T-cell (primary cell): ENCODE results near the gene PRKAA1. TPM values are rescaled to one million over a fixed set of nuclear protein-coding genes. Genes with fewer than 3 reads are reported as not detected.
"Not testable (repeated sequence)": the region's sequence is repeated elsewhere in the genome, so short reads cannot be mapped to it uniquely, and the experiment has no call there.

Source experiments
- ATAC-seq, 4 experiments: fragments of 200-7000 bp in 3 of 4; fragments of 150-1000 bp in 1 of 4; cut with Tn5 transposase; replicated peaks in 1 of 4; 1 replicate in 3 of 4; 2 replicates in 1 of 4; pipeline ENCODE4 v1.10.0; 2021; ENCODE audit warnings: moderate library complexity in 3 of 4, mild to moderate bottlenecking in 2 of 4, moderate number of reproducible peaks in 1 of 4
- CTCF ChIA-PET, 2 donors: fragments of 300-600 bp; sonication (Branson Sonifier 250); formaldehyde crosslinking; loops; one replicate each; lab custom pipeline; 2022; ENCODE audit warnings: antibody characterized with exemption in 2 of 2; lab: Charles Lee
- POLR2A ChIA-PET, 2 donors: fragments of 300-600 bp; sonication (Branson Sonifier 250); formaldehyde crosslinking; loops; one replicate each; lab custom pipeline; 2022; ENCODE audit warnings: antibody characterized with exemption in 2 of 2; lab: Charles Lee
- DNase-seq, 35 experiments: peaks; one replicate each; pipeline versions ENCODE4 v3.0.0 to v3.0.0-alpha.2; 2013 to 2023
- H3K27ac ChIP-seq: one replicate; pipeline ENCODE4 v1.5.1; 2013; ENCODE audit warnings: low read length
- H3K27me3 ChIP-seq, 2 experiments: replicated peaks in 1 of 2; 1 replicate in 1 of 2; 2 replicates in 1 of 2; pipeline versions ENCODE4 v1.6.1 to v1.7.0; 2013; ENCODE audit warnings: low read length in 1 of 2, mixed read lengths in 1 of 2; ENCODE audit not compliant: control insufficient read depth in 2 of 2, insufficient read depth in 2 of 2; ENCODE audit errors: extremely low read depth in 1 of 2
- H3K36me3 ChIP-seq, 2 donors: 1 replicate in 1 of 2; 2 replicates in 1 of 2; pipeline versions ENCODE4 v1.6.1 to v1.7.0; 2013; ENCODE audit warnings: low read length in 1 of 2; ENCODE audit not compliant: control insufficient read depth in 2 of 2, insufficient read depth in 1 of 2; ENCODE audit errors: extremely low read depth in 1 of 2
- H3K4me1 ChIP-seq, 2 experiments: 1 replicate in 1 of 2; 2 replicates in 1 of 2; pipeline versions ENCODE4 v1.6.1 to v1.7.0; 2013; ENCODE audit warnings: low read length in 2 of 2, mixed read lengths in 1 of 2; ENCODE audit not compliant: insufficient read depth in 2 of 2, control insufficient read depth in 1 of 2; ENCODE audit errors: extremely low read depth in 1 of 2
- H3K4me3 ChIP-seq, 2 donors: 1 replicate in 1 of 2; 2 replicates in 1 of 2; pipeline versions ENCODE4 v1.5.1 to v1.7.0; 2013; ENCODE audit warnings: mild to moderate bottlenecking in 2 of 2, low read length in 1 of 2, moderate library complexity in 1 of 2; ENCODE audit not compliant: control insufficient read depth in 1 of 2; ENCODE audit errors: extremely low read depth in 1 of 2
- H3K9me3 ChIP-seq: 2 replicates; pipeline ENCODE4 v1.7.0; 2013
- H3K27ac Mint-ChIP-seq, 2 donors: one replicate each; pipeline ENCODE4 v1.8.0; 2020 to 2021; ENCODE audit warnings: mild to moderate bottlenecking in 2 of 2, mixed read lengths in 2 of 2
- H3K27me3 Mint-ChIP-seq, 2 donors: one replicate each; pipeline ENCODE4 v1.8.0; 2021 to 2022; ENCODE audit warnings: mixed read lengths in 2 of 2
- H3K36me3 Mint-ChIP-seq: one replicate; pipeline ENCODE4 v1.8.0; 2021; ENCODE audit warnings: mixed read lengths
- H3K4me1 Mint-ChIP-seq, 3 donors: one replicate each; pipeline ENCODE4 v1.8.0; 2020 to 2022; ENCODE audit warnings: mixed read lengths in 3 of 3, mild to moderate bottlenecking in 1 of 3
- H3K4me3 Mint-ChIP-seq, 3 donors: one replicate each; pipeline ENCODE4 v1.8.0; 2020 to 2022; ENCODE audit warnings: mild to moderate bottlenecking in 3 of 3, mixed read lengths in 3 of 3, moderate library complexity in 3 of 3
- H3K9me3 Mint-ChIP-seq, 3 donors: one replicate each; pipeline ENCODE4 v1.8.0; 2020 to 2022; ENCODE audit warnings: mixed read lengths in 3 of 3
- WGBS: methylation state at CpG from one replicate; pipeline ENCODE4 v1.1.5; 2013; ENCODE audit warnings: missing lambda C conversion rate; ENCODE audit not compliant: insufficient coverage; 5-methylcytosine and 5-hydroxymethylcytosine counted together
- total RNA-seq, 35 experiments: library from RNA in 6 of 35; stranded (reverse) in 6 of 35; fragments of 120-200 nt in 1 of 35; gene quantifications; one replicate each; pipeline versions ENCODE4 v1.2.1 to v1.2.4 and lab custom pipeline; 2013 to 2026

PRKAA1 gene
- total RNA-seq, 5 donors from 2014 or later (not counting 1 experiment from before 2014, with no cell fraction given), result 92.3 to 112 (median 96.7) TPM

- POLR2A ChIA-PET, ATAC-seq, H3K27me3 ChIP-seq, DNase-seq, H3K9me3 Mint-ChIP-seq, CTCF ChIA-PET, H3K27me3 Mint-ChIP-seq, H3K4me3 ChIP-seq, H3K36me3 ChIP-seq, H3K9me3 ChIP-seq, H3K27ac Mint-ChIP-seq, H3K27ac ChIP-seq, H3K4me3 Mint-ChIP-seq: not testable (repeated sequence)
- H3K4me1 Mint-ChIP-seq, result peaks cover 63 to 74% (median 71%) of the 10 kb centered on the region in 3 donors
- WGBS, result 100% methylated on average over 1 of the region's 3 CpGs
- H3K4me1 ChIP-seq, result peaks cover 12 to 13% of the 10 kb centered on the region in 2 experiments
- H3K36me3 Mint-ChIP-seq, result peaks cover 21% of the 10 kb centered on the region
These were observed 3.3 kb downstream of the PRKAA1 start for GRCh38 chr5:40794877-40795276.

- ATAC-seq, H3K4me3 ChIP-seq, H3K9me3 ChIP-seq, POLR2A ChIA-PET, H3K27me3 Mint-ChIP-seq, H3K27ac Mint-ChIP-seq, DNase-seq, CTCF ChIA-PET, H3K36me3 ChIP-seq, H3K27me3 ChIP-seq, H3K9me3 Mint-ChIP-seq, H3K4me3 Mint-ChIP-seq, H3K27ac ChIP-seq: not testable (repeated sequence)
- peaks cover 68 to 76% (median 75%) of the 10 kb centered on the region in 3 donors for H3K4me1 Mint-ChIP-seq
- H3K4me1 ChIP-seq, result peaks cover 12 to 14% of the 10 kb centered on the region in 2 experiments
- peaks cover 23% of the 10 kb centered on the region for H3K36me3 Mint-ChIP-seq
These were observed 3.8 kb downstream of the PRKAA1 start for GRCh38 chr5:40794340-40794739.

- WGBS, result no CpG with 5 or more reads among the region's 10 CpGs
- DNase-seq, result not testable (repeated sequence)
- CTCF ChIA-PET, result interaction anchor here in 1 of 2 donors (0.6 kb wide), 1 partner anchor 31 kb away, joined by 3 read pairs; no protein-coding TSS in a partner anchor
These were observed 5.5 kb downstream of the PRKAA1 start for GRCh38 chr5:40792691-40793090.

DNA sequence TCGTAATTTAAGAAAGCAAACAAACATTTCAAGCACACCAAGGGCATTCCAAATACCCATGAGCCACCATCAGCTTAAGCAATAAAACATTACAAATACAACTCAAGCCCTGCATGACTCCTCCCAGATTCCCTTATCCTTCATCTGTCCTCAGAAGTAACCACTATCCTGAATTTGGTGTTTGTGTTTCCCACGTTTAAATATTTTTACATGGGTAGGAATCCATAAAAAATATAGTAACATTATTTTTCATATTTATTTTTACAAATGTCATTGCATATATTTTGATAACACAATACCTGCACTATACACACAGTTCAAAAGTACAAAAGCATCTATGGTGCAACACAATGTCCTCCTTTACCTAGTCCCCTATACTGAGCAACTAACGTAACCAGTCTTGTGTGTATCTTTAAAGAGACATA is 6.4 kb downstream of the PRKAA1 start:
- no peak overlapping the region for H3K27ac ChIP-seq
- ChIA-PET POLR2A (no interaction called here), CTCF (interaction anchor here (0.6 kb wide), 2 partner anchors 14 to 467 kb away, joined by 3 to 4 read pairs; no protein-coding TSS in a partner anchor)
- no peak overlapping the region for H3K4me3 Mint-ChIP-seq
- no peak for DNase-seq
- no peaks in the 10 kb centered on the region for H3K27me3 ChIP-seq
- H3K36me3 ChIP-seq, result peaks cover 0 to 6% of the 10 kb centered on the region in 2 donors
- H3K4me3 ChIP-seq, result no peak overlapping the region
- H3K27me3 Mint-ChIP-seq, result no peaks in the 10 kb centered on the region
- peaks cover 43% of the 10 kb centered on the region for H3K36me3 Mint-ChIP-seq
- no CpG with 5 or more reads among the region's 3 CpGs for WGBS
- no peak for ATAC-seq
- peaks cover 79 to 85% (median 82%) of the 10 kb centered on the region in 3 donors for H3K4me1 Mint-ChIP-seq
- peaks cover 8% of the 10 kb centered on the region in 2 experiments for H3K4me1 ChIP-seq
- H3K9me3 Mint-ChIP-seq, result peaks cover 0 to 8% (median 3%) of the 10 kb centered on the region in 3 donors
- H3K9me3 ChIP-seq, result no peaks in the 10 kb centered on the region
- H3K27ac Mint-ChIP-seq, result no peak overlapping the region

More at GRCh38 chr5:40792691-40793090, 5.5 kb downstream of the PRKAA1 start:
- not testable (repeated sequence) for H3K4me3 ChIP-seq, H3K4me3 Mint-ChIP-seq, H3K27me3 Mint-ChIP-seq, H3K9me3 Mint-ChIP-seq, H3K27ac ChIP-seq, H3K27me3 ChIP-seq, H3K27ac Mint-ChIP-seq, H3K9me3 ChIP-seq, H3K36me3 ChIP-seq, ATAC-seq
- Mint-ChIP-seq H3K36me3 (peaks cover 39% of the 10 kb centered on the region), H3K4me1 (peaks cover 77 to 87% (median 85%) of the 10 kb centered on the region in 3 donors)
- peaks cover 8 to 12% of the 10 kb centered on the region in 2 experiments for H3K4me1 ChIP-seq
- POLR2A ChIA-PET, result interaction anchor here in 1 of 2 donors (0.6 kb wide), 1 partner anchor 41 kb away, joined by 3 read pairs; no protein-coding TSS in a partner anchor

DNA sequence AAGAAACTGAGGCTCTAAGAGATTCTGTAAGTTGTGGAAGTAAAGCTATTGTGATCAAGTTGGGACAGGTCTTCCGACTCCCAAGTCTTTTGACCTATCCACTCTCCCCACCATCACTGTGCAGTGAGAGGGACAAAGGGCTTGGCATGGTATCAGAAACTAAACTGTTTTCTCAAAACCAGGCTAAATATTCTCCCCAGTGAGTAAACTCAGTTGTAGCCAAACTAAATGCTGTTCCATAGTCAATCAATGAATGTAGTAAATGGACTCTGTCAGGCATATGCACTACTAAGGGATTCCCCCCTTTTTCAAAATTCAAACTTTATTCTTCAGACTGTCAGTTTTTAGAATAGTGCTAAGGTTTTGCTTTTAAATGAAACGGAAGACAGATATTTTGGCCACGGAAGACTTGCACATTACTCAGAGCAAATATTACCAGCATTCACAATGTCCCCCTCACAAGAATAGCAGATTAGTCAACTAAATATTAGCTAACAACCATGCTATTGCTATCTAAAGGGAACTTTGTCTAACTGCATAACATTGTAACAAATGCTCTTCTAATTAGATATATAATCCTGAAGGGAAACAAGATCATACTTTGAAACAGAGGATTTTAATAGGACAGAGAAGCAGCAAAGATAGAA is 7.1 kb downstream of the PRKAA1 start:
- no peak overlapping the region for H3K4me3 ChIP-seq
- no peaks in the 10 kb centered on the region for H3K27me3 Mint-ChIP-seq
- WGBS, result no CpG with 5 or more reads among the region's 3 CpGs
- H3K27ac ChIP-seq, result no peak overlapping the region
- no peaks in the 10 kb centered on the region for H3K9me3 ChIP-seq
- H3K27ac Mint-ChIP-seq, result no peak overlapping the region
- ChIA-PET POLR2A (interaction anchor here (0.6 to 1.0 kb wide), 2 partner anchors 21 to 28 kb away, joined by 3 to 7 read pairs; no protein-coding TSS in a partner anchor), CTCF (interaction anchor here (0.6 kb wide), 2 partner anchors 15 to 467 kb away, joined by 3 to 4 read pairs; no protein-coding TSS in a partner anchor)
- H3K36me3 ChIP-seq, result peaks cover 0 to 6% of the 10 kb centered on the region in 2 donors
- peaks cover 79 to 82% (median 80%) of the 10 kb centered on the region in 3 donors for H3K4me1 Mint-ChIP-seq
- H3K27me3 ChIP-seq, result no peaks in the 10 kb centered on the region
- DNase-seq (no peak), ATAC-seq (no peak)
- peaks cover 48% of the 10 kb centered on the region for H3K36me3 Mint-ChIP-seq
- peaks cover 0 to 8% (median 3%) of the 10 kb centered on the region in 3 donors for H3K9me3 Mint-ChIP-seq
- H3K4me1 ChIP-seq, result peaks cover 2 to 5% of the 10 kb centered on the region in 2 experiments
- peak overlapping the region in 1 of 3 donors; percentile 31 for H3K4me3 Mint-ChIP-seq

DNA sequence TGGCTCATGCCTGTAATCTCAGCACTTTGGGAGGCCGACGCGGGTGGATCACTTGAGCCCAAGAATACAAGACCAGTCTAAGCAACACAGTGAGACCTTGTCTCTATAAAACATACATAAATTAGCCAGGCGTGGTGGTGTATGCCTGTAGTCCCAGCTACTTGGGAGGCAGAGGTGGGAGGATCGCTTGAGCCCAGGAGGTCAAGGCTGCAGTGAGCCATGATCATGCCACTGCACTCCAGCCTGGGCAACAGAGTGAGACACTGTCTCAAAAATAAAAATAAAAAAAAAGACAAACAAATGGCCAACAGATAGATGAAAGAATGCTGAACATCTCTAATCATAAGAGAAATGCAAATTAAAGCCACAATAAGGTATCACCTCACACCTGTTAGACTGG is 9.2 kb downstream of the PRKAA1 start:
- H3K27me3 ChIP-seq, ATAC-seq, CTCF ChIA-PET, H3K4me1 ChIP-seq, H3K4me3 Mint-ChIP-seq, H3K36me3 ChIP-seq, H3K4me3 ChIP-seq, H3K9me3 ChIP-seq, DNase-seq, H3K27me3 Mint-ChIP-seq, H3K9me3 Mint-ChIP-seq, H3K27ac Mint-ChIP-seq, H3K27ac ChIP-seq: not testable (repeated sequence)
- WGBS, result no CpG with 5 or more reads among the region's 5 CpGs
- Mint-ChIP-seq H3K36me3 (peaks cover 39% of the 10 kb centered on the region), H3K4me1 (peaks cover 76 to 80% (median 77%) of the 10 kb centered on the region in 3 donors)
- POLR2A ChIA-PET, result interaction anchor here in 1 of 2 donors (0.6 kb wide), 1 partner anchor 15 kb away, joined by 3 read pairs; no protein-coding TSS in a partner anchor
